Measurements from ENCODE around the gene NCF4.

Gene NCF4

DNA sequence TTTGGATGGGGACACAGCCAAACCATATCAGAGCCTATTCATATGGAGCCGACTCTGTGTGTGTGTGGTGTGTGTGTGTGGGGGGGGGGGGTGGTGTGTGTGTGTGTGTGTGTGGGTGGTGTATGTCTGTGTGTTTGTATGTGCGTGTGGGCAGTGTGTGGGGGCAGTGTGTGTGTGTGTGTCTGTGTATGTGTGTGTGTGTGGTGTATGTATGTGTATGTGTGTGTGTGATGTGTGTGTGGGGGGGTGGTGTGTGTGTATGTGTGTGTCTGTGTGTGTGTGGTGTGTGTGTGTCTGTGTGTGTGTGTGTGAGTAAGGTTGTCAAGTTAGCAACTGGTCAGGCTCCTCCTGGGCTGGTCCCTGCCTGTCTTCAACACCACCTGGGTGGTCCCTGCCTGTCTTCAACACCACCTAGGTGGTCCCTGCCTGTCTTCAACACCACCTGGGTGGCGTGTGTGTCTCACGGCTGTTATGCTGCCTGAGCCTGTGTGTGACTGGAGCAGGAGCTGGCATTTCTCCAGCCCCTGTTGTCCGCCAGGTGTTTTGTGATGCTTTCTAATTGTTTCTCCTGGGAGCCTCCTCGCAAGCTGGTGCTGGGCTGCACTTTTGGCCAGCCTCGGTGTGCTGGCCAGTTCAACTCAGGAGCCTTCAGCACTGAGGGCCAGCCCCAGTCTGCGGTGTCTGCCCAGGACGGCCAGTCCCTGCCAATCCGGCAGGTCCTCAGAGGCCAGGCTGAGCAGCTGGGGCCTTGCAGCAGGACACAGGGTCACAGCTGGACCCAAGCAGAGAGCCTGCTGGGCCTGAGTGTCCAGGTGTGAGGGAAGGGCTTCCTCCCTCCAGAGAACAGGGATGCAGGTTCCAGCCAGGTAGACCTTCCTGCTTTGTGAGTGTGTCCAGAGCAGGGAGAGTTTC is 22.4 kb upstream of the NCF4 start:
- no peak for DNase-seq

DNA sequence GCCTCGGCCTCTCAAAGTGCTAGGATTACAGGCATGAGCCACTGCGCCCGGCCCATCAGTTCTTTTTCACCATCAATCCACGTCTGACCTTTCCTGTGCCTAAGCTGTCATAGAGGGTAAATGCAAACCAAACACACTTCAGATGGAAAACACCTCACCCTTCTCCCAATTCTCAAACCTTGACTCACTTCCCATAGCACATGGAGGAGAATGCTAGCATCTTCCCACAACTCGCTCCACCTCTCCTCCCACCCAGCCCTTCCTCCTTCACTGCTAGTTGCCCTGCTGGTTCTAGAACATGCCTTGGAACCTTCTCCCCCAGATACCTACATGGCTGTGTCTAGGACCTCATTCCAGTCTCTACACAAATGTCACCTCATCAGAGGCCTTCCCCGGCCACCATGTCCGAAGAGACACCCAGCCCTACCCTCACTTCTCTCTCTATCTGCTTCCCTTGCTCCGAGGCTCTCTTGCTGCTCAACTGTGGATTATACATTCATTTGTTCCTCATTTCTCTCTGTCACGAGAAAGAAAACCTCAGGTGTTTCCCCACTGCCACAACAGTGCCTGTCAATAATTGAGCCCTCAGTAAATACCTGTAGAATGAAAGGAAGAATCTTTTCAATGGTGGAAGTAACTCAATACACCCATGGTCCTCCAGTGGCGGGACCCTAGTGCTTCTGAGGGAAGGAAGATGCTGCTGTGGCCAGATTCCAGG is 21.3 kb upstream of the NCF4 start:
- no peak for DNase-seq

DNA sequence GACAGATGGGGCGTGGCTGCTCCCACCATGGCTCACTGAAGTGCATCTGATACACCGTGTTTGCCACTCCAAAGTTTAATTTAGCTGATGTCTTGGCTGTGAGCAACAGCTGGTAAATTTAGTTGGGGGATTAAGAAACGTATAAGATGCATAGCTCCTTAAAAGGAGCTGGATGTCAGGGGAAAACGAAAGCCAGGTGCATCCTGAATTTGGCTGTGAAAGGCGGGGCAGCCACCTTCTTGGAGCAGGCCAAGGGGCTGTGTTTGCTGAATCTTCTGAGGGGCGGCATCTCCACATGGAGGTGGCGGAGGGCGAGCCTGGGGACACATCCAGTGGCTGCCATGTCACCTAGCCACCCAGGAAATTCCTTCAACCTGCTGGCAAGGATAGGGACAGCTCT is 20.7 kb upstream of the NCF4 start:
- no peak for DNase-seq

DNA sequence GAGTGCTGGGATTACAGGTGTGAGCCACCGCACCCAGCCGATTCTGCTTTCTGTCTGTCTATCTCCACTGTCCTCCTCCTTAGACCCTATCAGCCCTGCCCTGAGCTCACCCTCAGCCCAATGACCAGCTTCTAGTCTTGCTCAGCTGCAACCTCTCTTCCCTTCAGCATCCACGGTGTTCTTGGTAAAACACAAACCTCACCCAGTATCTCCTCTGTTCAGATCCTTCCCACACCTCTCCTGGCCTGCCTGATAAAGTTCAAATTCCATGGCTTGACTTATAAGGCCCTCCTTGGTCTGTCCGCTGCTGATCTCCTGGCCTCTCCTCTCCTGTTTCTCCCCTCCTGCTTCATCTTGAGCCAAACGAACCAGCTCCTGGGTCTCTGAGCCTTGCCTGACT is 14.5 kb upstream of the NCF4 start:
- no peak for DNase-seq

DNA sequence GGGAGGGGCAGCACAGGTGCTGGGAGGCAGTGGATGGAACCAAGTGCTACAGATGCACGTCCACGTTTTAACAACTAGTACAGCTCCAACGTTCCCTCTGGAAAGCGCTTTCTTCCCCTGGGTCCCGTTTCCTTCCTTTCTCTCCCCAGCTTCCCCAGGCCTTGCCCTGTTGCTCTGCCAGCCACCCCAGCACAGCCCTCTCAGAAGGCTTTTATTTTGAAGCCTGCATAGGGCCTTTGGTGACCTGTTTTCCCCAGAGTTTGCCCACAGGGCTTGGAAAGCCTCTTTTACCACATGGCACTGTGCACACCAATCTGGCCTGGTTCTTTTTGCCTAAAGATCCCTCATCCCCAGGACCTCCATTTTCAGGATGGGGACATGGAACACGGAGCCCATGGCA is 13.9 kb upstream of the NCF4 start:
- DNase-seq, result no peak

DNA sequence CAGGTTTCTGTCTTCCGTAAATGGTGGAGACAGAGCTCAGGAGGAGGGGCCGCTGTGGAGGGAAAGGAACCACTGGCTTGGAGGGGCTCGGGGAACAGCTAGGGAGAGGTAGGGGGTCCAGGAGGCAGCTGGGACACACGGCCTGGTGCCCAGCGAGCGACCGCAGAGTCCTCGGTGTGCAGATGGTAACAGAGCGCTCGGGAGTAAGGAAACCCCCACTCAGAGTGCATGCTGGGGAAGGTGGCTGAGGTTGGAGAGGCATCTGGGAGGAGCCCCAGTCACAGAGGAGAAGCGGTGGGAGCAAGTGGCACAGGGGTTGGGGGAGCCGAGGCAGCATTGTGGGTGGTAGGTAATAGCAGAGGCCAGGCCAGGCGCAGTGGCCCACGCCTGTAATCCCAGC is 10.8 kb upstream of the NCF4 start:
- DNase-seq, result no peak

DNA sequence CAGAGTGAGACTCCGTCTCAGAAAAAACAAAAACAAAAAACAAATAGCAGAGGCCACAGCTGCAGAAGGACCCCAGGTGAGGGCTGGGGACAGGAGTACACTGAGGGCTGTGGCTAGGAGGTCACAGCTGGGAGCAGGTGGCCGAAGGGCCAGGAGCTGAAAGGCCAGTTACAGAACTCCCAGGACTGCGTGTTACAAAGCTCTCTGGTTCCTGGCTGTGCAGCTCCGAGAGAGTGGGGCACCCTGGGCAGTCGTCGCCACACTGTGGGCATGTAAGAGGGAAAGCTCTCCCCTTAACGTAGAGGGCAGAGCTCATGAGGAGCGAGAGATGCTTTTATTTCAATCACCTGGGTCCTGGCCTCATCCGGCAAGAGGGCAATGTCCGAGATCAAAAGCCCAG is 10.1 kb upstream of the NCF4 start:
- DNase-seq, result no peak

DNA sequence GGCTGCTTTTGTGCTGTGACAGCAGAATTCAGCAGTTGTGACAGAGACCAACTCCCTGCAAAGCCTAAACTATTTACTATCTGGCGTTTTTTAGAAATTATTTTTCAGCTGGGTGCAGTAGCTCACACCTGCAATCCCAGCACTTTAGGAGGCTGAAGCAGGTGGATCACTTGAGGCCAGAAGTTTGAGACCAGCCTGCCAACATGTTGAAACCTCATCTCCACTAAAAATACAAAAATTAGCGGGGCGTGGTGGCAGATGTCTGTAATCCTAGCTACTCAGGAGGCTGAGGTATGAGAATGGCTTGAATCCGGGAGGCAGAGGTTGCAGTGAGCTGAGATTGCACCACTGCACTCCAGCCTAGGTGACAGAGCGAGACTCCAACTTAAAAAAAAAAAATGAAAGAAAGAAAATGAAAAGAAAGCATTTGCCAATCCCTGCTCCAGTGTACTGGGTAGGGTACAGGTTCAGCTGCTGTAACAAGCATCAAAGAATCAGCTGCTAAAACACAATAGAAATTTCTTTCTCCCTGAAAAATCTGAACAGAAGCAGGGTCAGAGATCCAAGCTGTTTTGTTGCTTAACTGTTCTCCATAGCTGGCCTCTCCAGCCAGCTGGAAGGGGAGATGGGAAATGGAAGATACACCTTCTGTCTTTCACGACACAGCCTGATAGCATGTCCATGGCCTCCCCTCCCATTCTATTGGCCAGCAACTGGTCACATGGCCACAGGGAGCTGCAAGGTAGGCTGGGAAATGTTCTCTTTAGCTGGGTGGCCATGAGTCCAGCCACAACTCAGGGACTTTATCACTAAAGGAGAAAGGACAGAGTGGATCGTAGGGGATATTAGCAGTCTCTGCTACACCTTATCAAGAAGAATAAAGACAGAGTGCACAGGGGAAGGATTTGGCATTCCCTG is 8.5 kb upstream of the NCF4 start:
- DNase-seq, result no peak

DNA sequence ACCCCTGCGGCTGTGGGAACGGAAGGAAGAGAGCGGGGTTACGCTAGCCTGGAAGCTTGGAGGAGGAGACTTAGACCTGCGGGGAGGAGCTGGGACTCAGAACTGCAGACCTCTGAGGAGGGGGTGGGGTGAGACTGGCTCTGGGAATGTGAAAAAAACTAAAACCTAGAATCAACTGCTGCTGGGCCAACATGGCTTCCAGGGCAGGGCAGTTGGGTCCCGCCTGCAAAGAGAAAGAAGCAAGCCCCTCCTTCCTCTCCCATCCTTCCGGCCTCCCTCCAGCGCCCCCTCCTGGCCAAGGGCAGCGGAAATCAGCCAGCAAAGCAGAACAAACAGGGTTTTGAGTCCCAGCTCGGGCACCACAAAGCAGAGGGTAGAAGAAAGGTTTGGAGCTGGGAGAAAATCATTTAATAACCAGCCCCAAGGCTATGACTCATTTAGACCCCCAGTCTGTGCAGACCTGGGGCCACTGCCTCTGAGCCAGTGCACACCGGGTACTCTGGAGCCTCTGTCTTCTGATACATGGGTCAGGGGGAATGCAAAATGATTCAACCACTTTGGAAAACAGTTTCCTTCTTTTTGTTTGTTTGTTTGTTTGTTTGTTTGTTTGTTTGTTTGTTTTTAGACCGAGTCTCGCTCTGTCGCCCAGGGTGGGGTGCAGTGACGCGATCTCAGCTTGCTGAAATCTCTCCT is 7.3 kb upstream of the NCF4 start:
- DNase-seq, result no peak

DNA sequence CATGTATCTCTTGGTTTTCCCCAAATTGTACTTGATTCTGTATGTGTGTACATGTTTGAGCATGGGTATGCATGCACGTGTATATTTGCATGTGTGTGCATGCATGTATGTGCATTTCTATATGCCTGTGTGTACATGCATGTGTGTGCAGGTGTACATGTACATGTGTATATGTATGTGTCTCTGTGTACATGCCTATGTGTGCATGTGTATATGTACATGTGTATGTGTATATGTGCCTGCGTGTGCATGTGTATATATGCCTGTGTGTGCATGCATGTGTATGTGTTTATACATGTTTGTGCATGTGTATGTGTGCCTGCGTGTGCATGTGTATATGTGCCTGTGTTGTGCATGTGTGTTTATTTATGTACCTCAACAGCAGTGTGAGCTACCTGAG is 5.3 kb upstream of the NCF4 start:
- no peak for DNase-seq

DNA sequence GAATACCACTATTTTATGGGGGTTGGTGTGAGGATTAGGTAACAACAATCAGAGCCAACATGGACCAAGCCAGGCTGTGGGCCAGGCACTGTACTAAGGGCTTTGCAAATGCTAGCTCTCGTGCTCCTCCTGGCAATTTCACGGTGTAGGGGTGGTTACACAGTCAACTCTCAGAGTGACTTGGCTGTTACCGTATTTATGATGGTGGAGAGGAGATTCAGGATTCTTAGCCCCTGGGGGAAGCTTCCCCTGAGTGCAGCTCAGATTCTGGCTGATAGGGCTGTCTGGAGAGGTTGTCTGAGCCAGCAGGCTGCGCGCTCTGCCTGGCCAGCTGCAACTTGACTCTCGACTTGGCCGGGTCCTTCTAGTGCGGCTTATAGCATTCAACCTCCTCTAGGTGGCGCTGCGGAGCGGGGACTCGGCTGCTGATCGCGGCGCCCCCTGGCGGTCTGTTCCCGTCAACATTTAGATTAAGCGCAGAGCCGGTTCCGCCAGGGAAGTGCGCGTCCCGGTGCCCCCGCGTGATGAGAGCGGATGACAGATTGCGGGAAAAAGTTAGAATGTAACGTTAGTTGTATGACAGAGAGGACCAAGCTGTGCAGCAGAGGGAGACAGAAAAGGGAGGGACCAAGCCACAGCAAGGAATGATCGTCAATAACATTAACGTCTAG is 4.5 kb upstream of the NCF4 start:
- DNase-seq, result peak; percentile 84

DNA sequence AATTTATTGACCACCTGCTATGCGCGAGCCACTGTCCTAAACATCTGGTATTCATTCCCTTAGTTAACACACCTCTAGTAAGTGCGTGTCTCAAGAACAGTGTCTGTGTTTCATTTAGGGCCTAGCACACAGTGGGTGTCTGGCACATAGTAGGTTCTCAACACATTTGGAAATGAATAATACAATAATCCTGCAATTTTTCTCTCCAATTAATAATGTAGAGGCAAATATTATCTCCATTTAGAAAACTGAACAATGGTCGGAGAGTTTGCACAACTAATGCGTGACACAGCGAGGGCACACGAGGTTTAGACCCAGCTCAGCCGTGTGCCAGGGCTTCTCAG is 4.0 kb upstream of the NCF4 start:
- DNase-seq, result no peak

DNA sequence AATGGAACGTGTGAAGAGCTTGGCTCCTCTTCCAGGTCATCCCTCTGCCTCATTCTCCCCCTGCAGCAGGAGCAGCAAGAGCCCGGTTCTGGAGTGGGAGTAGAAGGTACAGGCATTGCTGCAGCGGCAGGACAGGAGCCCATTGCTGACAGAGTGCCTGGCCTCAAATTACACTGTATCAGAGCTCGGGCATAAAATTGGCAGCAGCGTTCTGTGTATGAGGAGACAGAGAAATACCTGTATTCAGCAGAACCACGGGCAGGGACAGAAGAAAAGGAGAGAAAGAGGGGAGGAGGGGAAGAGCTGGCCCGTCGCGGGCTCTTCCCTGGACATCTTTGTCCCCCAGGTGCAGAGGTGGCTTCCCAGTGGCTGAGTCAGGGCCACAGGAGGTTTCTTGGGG is 2.6 kb upstream of the NCF4 start:
- DNase-seq, result no peak

DNA sequence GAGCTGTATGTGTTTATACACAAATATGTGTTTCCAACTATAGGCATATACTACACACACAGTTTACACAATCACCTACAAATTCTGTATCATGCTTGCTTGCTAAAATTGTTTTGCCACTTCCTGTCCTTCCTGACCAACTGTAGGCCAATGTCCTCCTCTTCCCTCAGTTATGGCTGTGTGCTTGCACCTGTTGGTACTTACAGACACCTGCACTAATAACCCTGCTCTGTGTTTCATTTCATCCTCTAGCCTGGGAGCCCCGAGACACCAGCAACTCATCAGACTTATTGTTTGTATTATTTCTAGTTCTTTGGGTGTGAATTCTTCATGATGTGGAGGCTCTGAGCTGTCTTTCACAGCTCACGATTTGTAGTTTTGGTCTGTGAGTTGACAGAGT is 1.8 kb upstream of the NCF4 start:
- peak; percentile 4 for DNase-seq

DNA sequence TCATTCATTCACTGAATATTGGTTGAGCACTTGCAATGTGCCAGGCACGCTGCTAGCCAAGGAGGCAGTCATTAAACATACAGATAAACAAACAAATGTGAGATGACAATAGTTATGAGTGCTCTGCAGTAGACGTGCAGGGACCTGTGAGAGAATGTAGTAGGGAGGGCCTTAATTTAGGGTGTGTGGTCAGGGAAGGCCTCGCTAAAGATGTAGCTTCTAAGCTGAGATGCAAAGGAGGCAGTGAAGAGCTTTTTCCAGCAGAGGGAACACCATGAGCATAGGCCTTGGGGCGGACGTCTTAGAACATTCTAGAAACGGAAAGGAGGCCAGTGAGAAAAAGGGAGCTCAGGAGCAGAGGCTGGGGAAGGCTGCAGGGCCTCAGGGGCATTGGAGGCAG is 789 bp upstream of the NCF4 start:
- DNase-seq, result no peak

DNA sequence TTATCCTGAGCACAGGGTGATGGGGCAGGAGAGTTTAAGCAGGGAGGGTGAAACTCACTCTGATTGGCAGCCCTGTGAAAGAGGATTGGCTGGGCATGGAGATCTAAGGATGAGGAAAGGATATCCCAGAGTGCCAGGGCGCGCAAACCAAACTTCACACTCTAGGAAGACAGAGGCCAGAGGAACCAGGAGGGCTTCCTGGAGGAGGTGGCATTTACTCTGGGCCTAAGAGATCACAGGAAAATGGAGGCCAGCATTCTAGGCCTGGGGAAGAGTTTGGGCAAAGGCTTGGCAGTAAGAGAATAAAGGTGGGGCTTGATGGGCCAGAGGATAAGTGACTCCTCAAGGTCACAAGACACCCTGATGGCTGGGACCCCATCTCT is 377 bp upstream of the NCF4 start:
- DNase-seq, result no peak

DNA sequence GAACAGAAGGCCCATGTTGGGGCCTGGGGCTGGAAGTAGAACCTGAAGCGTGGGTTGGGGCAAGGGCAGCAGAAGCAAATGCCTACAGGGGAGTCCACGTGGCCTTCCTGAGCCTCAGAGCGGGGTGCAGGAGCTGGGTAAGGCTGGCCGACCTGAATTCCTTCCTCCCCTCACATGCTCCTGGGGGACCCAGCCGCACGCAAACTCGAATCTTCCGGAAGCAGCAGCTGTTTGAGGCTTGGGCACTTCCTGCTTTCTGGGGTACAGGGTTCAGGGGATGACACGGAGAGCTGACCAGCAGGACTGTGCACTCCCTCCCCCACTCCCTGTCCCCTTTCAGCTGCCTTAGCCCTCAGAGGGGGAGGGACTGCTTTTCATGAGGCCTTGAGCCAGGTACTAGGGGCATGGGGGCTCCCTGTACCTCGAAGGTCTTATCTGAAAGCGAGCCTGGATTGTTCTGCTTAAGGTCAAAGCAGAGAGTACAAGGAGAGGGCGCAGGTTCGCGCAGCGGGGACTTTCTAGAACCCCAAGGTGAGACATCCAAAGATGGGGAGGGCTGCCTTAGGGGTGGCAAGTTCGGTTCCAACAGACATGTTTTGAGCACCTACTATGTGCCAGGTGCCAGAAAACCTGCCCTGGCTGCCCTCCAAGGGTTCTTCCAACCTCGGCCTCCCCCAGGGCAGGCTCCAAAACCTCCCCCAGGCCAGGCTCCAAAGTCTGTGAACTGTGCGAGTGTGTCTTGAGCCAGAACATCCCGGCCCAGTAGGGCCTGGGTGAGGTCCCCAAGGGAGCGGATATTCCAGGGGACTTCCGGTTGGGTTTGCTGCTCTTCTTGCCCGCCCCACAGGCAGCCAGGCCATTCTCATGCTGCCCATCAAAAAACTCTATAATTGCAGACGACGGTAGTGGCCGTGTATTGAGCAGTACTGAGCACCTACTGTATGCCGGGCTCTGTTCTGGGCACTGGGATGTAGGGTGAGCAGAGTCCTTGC is 1.7 kb downstream of the NCF4 start:
- DNase-seq, result no peak

DNA sequence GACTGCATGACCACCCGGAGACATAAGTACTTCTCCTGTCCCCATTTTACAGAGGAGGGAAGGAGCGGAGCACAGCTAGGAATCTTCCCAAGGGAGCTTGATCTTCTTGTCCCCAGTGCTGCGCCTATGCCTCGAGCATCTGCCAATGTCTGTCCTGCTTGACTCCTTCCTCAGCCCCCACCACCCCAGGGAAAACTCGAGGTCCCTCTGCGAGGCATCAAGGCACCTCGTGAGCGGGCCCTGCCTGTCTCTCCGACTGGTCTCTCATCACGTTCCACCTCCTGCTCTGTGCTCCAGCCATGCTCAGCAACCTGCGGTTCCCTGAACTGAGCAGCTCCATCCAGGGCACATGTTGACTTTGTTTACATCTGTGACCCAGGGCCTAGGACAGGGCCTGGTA is 2.5 kb downstream of the NCF4 start:
- DNase-seq, result no peak

DNA sequence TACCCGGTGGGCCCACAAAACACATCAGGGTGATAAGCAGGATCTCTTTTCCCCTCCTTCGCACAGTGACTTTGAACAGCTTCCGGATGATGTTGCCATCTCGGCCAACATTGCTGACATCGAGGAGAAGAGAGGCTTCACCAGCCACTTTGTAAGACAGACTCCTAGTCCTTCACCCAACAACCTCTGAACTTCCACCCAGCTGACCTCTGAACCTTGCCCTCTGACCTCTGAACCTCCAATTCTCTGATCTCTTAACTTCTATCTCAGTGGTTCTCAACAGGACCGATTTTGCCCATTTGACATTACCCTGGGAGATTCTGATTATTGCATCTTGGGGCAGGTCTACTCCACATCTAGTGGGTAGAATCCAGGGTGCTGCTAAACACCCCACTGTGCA is 3.2 kb downstream of the NCF4 start:
- no peak for DNase-seq

DNA sequence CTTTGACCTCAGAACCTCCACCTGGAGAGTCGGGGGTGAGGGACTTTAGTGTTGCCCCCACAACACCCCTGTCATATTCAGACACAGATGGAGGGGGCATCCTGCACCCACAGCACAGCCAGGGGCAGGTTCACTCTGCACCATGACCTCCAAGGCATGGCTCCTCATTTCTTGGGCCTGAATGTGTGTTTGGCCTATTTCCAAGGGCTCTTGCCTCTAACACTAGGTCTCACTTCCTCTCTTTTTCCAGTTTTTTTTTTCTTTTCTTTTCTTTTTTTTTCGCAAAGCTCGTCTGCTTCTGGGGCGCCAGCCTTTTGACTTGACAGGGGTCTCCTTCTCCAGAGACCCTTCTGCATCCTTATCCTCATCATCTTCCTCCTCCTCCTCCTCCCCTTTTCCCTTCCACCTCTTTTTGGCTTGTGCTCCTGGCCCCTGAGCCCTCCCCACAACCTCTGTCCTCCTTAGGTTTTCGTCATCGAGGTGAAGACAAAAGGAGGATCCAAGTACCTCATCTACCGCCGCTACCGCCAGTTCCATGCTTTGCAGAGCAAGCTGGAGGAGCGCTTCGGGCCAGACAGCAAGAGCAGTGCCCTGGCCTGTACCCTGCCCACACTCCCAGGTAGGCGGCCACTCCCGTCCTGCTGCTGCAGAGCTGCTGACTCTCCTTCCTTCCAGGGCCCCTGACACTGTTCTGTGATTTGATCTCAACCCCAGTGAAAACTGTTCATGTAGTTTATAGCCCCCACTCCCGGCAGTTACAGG is 3.8 kb downstream of the NCF4 start:
- DNase-seq, result no peak

Measured in SHP77 treated with DMSO at 0.1 percent for 48 hours (cell line).